NCI-H524 (cell line): ENCODE data around the gene DDX6.
"Not testable (repeated sequence)": the region's sequence is repeated elsewhere in the genome, so short reads cannot be mapped to it uniquely, and the experiment has no call there.

Experiments used
- DNase-seq, 2 experiments: peaks; one replicate each; lab custom pipeline; 2025; lab: John Stamatoyannopoulos, UW

The DDX6 gene

GRCh38 chr11:118791111-118791960 lies at the start of gene DDX6:
TSS of gene DDX6 (minus strand) at chr11:118791164. CDS start at chr11:118786251, 4,913 bp downstream.
- DNase-seq, result peak; percentile 57 to 71

GRCh38 chr11:118838905-118839553 lies 48.1 kb upstream of the DDX6 start:
- DNase-seq, result no peak

- no peak for DNase-seq
Observed at GRCh38 chr11:118837868-118838267, 46.9 kb upstream of the DDX6 start.

GRCh38 chr11:118834427-118835028 lies 43.6 kb upstream of the DDX6 start:
- no peak for DNase-seq

- no peak for DNase-seq
Observed at GRCh38 chr11:118827118-118827517, 36.2 kb upstream of the DDX6 start.

- DNase-seq, result not testable (repeated sequence)
Observed at GRCh38 chr11:118822936-118823510, 32.1 kb upstream of the DDX6 start.

- no peak for DNase-seq
Observed at GRCh38 chr11:118820412-118821357, 29.7 kb upstream of the DDX6 start.

- not testable (repeated sequence) for DNase-seq
Observed at GRCh38 chr11:118820025-118820379, 29.0 kb upstream of the DDX6 start.

- DNase-seq, result peak in 1 of 2 experiments; percentile 1
Observed at GRCh38 chr11:118819334-118820024, 28.5 kb upstream of the DDX6 start.

GRCh38 chr11:118818130-118818529 lies 27.2 kb upstream of the DDX6 start:
- DNase-seq, result no peak

GRCh38 chr11:118813551-118813950 lies 22.6 kb upstream of the DDX6 start:
- DNase-seq, result no peak

GRCh38 chr11:118812485-118812884 lies 21.5 kb upstream of the DDX6 start:
- DNase-seq, result no peak

- DNase-seq, result no peak
Observed at GRCh38 chr11:118807800-118808778, 17.1 kb upstream of the DDX6 start.

GRCh38 chr11:118806400-118806799 lies 15.4 kb upstream of the DDX6 start:
- no peak for DNase-seq

- DNase-seq, result no peak
Observed at GRCh38 chr11:118804094-118804493, 13.1 kb upstream of the DDX6 start.

GRCh38 chr11:118799372-118799771 lies 8.4 kb upstream of the DDX6 start:
- no peak for DNase-seq

GRCh38 chr11:118797510-118797909 lies 6.5 kb upstream of the DDX6 start:
- DNase-seq, result no peak

- DNase-seq, result peak; percentile 35 to 64
Observed at GRCh38 chr11:118792570-118793124, 1.7 kb upstream of the DDX6 start.

GRCh38 chr11:118791961-118792569 lies 1.1 kb upstream of the DDX6 start:
- peak in 1 of 2 experiments; percentile 17 for DNase-seq
